Activated CD4-positive, alpha-beta T cell treated with anti-CD3 and anti-CD28 coated beads, Interleukin-2, Interleukin-6, amounts not matched to agents 100 ng/mL and 50 ng/mL, durations not matched to agents 16 hours and 8 hours (primary cell): ENCODE measurements around the gene TRAK1.

Experiments
- DNase-seq: peaks from one replicate; pipeline ENCODE4 v3.0.0-alpha.2; 2020

Gene TRAK1

GRCh38 chr3:42256135-42256819, 165.1 kb downstream of the TRAK1 start:
- peak; percentile 15 for DNase-seq

- no peak for DNase-seq
These were observed 165.8 kb downstream of the TRAK1 start for GRCh38 chr3:42257007-42257406.

- no peak for DNase-seq
These were observed 171.4 kb downstream of the TRAK1 start for GRCh38 chr3:42262525-42262924.

- DNase-seq = peak; percentile 5
These were observed 172.5 kb downstream of the TRAK1 start for GRCh38 chr3:42263354-42264346.

GRCh38 chr3:42264399-42265058, 173.4 kb downstream of the TRAK1 start:
- no peak for DNase-seq

GRCh38 chr3:42265059-42265991, 174.2 kb downstream of the TRAK1 start:
- no peak for DNase-seq

- DNase-seq = no peak
These were observed 174.9 kb downstream of the TRAK1 start, which contains the start of gene CCK for GRCh38 chr3:42266085-42266484. CCK (minus strand) TSS chr3:42266185; CDS start chr3:42263630, 2,555 bp downstream.

- no peak for DNase-seq
These were observed 176.7 kb downstream of the TRAK1 start for GRCh38 chr3:42267878-42268277.

- no peak for DNase-seq
These were observed 178.5 kb downstream of the TRAK1 start for GRCh38 chr3:42269647-42270046.

- no peak for DNase-seq
These were observed 179.4 kb downstream of the TRAK1 start for GRCh38 chr3:42270561-42270960.

GRCh38 chr3:42271786-42272185, 180.6 kb downstream of the TRAK1 start:
- no peak for DNase-seq

GRCh38 chr3:42273361-42273760, 182.2 kb downstream of the TRAK1 start:
- DNase-seq = no peak

- no peak for DNase-seq
These were observed 183.1 kb downstream of the TRAK1 start for GRCh38 chr3:42274266-42274665.

GRCh38 chr3:42275217-42275616, 184.1 kb downstream of the TRAK1 start:
- no peak for DNase-seq
